ENCODE data around the gene WFDC1.

DNA sequence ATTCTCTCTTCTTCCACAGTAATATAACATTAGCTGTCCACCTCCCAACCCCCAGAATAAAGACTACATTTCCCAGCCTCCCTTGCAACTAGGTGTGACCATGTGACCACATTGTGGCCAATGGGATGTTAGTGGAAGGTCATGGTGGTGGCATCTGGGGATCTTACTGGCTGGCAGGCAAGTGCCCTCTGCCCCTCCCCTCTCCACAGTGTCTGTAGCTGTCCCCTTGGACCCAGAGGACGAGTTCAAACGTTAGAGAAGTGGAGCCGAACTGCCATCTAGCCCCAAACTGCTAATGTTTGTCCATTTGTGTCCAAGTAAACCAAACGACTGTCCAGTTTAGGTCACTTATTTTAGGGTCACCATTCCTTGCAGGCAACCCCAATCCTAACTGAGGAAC is 28.2 kb upstream of the WFDC1 start:
- TF ChIP-seq, protein P1, sequence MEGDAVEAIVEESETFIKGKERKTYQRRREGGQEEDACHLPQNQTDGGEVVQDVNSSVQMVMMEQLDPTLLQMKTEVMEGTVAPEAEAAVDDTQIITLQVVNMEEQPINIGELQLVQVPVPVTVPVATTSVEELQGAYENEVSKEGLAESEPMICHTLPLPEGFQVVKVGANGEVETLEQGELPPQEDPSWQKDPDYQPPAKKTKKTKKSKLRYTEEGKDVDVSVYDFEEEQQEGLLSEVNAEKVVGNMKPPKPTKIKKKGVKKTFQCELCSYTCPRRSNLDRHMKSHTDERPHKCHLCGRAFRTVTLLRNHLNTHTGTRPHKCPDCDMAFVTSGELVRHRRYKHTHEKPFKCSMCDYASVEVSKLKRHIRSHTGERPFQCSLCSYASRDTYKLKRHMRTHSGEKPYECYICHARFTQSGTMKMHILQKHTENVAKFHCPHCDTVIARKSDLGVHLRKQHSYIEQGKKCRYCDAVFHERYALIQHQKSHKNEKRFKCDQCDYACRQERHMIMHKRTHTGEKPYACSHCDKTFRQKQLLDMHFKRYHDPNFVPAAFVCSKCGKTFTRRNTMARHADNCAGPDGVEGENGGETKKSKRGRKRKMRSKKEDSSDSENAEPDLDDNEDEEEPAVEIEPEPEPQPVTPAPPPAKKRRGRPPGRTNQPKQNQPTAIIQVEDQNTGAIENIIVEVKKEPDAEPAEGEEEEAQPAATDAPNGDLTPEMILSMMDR (IDR thresholded peaks at IDR 0.05; ENCODE audit: borderline replicate concordance, extremely low read depth, low read length, poor library complexity, severe bottlenecking), result no peak
- no peak for TF ChIP-seq EZH2 (IDR thresholded peaks at IDR 0.05; ENCODE audit: borderline replicate concordance, low read depth, low read length, severe bottlenecking)

Measured in DND-41 (cell line).